Omental fat pad (tissue), 4 donors: ENCODE data around the gene IGFLR1. TPM values are rescaled to one million over a fixed set of nuclear protein-coding genes. Genes with fewer than 3 reads are reported as not detected.

Source experiments
- ATAC-seq: fragments of 150-250 bp; one replicate; pipeline ENCODE4 v1.9.1; 2016; ENCODE audit warnings: mild to moderate bottlenecking, moderate library complexity; ENCODE audit not compliant: low FRiP score
- DNase-seq: peaks from one replicate; pipeline ENCODE4 v3.0.0-alpha.2; 2019; ENCODE audit warnings: low spot score
- total RNA-seq, 4 donors: library from RNA; depleted of rRNA; stranded (reverse); fragments of >200 nt; gene quantifications; one replicate each; pipeline ENCODE4 v1.1.0, GENCODE V29; 2016
- TF ChIP-seq, protein P1 (sequence below), 3 donors: fragments of 450-650 bp; IDR thresholded peaks; one replicate each; pipeline ENCODE4 v1.5.1; 2016 to 2017; ENCODE audit warnings: antibody characterized with exemption in 3 of 3, mild to moderate bottlenecking in 3 of 3, moderate library complexity in 2 of 3

Gene IGFLR1
- total RNA-seq, 4 donors from 2014 or later: 5.8 to 14.8 (median 10.1) TPM

DNA sequence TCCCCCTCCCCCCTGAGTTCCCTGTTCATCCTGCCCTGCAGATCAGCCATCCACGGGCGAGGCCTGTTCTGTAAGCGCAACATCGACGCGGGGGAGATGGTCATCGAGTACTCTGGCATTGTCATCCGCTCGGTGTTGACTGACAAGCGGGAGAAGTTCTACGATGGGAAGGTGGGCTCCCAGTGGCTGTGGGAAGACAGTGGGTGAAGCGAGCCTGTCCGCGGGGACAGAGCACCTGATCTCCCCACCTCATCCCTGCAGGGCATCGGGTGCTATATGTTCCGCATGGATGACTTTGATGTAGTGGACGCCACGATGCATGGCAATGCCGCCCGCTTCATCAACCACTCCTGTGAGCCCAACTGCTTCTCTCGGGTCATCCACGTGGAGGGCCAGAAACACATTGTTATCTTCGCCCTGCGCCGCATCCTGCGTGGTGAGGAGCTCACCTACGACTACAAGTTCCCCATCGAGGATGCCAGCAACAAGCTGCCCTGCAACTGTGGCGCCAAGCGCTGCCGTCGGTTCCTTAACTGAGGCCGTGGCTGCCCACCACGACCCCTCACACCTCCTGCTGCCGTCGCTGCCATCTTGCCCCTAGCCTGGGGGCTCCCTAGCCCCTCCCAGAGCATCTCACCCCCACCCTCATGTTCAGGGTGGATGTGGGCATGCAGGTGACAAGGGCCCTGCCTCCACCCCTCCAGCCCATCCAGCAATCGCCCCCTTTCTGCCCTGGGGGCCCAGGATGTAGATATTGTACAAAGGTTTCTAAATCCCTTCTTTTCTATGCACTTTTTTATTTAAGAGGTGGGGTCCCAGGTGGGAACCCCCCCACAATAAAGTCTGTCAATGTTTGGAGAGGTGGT lies 4.0 kb downstream of the IGFLR1 start:
- no peak for ATAC-seq
- no peak for DNase-seq
- TF ChIP-seq, protein P1, sequence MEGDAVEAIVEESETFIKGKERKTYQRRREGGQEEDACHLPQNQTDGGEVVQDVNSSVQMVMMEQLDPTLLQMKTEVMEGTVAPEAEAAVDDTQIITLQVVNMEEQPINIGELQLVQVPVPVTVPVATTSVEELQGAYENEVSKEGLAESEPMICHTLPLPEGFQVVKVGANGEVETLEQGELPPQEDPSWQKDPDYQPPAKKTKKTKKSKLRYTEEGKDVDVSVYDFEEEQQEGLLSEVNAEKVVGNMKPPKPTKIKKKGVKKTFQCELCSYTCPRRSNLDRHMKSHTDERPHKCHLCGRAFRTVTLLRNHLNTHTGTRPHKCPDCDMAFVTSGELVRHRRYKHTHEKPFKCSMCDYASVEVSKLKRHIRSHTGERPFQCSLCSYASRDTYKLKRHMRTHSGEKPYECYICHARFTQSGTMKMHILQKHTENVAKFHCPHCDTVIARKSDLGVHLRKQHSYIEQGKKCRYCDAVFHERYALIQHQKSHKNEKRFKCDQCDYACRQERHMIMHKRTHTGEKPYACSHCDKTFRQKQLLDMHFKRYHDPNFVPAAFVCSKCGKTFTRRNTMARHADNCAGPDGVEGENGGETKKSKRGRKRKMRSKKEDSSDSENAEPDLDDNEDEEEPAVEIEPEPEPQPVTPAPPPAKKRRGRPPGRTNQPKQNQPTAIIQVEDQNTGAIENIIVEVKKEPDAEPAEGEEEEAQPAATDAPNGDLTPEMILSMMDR (IDR thresholded peaks at IDR 0.05): no peak

DNA sequence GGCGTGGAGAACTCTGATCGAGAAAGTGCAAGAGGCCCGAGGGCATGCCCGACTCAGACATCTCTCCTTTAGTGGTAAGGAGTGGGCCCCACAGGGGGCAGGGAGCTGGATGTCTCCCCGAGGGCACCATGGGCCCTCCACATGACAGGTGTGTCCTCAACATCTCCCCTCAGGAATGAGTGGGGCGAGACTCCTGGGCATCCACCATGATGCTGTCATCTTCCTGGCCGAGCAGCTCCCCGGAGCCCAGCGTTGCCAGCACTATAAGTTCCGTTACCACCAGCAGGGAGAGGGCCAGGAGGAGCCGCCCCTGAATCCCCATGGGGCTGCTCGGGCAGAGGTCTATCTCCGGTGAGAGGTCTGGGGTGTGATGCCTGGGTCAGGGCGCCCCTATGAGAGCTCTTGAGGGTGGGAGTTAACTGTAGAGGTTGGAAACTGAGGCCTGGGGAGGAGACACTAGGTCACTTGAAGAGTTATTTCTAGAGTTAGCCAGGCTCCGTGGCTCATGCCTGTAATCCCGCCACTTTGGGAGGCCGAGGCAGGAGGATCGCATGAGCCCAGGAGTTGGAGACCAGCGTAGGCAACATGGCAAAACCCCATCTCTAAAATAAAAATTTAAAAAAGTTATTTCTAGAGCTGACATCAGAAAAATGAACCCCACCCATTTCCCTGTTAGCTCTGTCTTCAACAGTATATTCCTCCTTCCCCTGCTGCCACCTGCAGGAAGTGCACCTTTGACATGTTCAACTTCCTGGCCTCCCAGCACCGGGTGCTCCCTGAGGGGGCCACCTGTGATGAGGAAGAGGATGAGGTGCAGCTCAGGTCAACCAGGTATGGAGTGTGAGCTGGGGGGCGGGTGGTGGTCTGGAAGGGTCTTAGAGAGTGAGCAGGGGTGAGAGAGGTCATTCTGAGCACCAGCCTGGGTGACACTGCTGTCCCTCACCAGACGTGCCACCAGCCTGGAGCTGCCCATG lies 5.1 kb downstream of the IGFLR1 start:
- ATAC-seq (no peak), DNase-seq (no peak)
- TF ChIP-seq, protein P1 (IDR thresholded peaks at IDR 0.05): no peak

DNA sequence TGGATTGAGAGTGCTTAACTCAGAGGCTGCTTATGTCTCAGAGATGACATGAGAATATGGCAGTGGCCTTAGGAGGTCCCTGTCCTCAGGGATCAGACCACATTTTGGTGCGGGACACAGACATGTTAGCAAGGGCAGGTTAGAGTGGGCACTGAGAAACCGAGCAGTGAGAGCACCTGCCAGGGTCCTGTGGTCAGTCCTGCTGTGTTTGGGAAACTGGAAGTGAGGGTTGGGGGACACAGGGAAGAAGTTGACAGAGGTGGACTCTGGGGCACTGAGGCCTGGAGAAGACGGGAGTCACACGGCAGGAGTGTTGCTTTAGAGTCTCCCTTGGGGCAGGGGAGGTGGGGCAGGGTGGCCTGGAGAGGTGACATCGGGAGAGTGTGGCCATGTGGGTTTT lies 7.4 kb downstream of the IGFLR1 start:
- ATAC-seq (no peak), DNase-seq (no peak)
- TF ChIP-seq, protein P1 (IDR thresholded peaks at IDR 0.05): no peak

DNA sequence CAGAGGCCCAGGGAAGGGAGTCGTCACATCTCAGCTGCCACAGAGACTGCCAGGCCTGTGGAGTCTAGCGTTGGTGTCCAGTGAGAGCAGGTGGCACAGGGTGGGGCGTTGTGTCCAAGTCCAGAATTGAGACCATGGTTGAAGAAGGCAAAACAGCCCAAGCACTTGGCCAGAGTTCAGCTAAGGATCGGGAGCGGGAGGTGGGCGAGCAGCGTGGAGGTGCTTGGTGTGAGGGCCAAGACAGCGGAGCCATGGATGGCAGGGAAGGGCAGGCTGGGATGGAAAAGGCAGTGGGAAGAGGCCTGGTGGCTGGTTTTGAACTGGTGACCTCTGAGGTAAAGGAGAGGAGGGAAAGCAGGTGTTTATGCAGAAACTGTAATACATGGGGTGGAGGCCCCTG lies 8.0 kb downstream of the IGFLR1 start:
- ATAC-seq (no peak), DNase-seq (no peak)
- TF ChIP-seq, protein P1 (IDR thresholded peaks at IDR 0.05): no peak

DNA sequence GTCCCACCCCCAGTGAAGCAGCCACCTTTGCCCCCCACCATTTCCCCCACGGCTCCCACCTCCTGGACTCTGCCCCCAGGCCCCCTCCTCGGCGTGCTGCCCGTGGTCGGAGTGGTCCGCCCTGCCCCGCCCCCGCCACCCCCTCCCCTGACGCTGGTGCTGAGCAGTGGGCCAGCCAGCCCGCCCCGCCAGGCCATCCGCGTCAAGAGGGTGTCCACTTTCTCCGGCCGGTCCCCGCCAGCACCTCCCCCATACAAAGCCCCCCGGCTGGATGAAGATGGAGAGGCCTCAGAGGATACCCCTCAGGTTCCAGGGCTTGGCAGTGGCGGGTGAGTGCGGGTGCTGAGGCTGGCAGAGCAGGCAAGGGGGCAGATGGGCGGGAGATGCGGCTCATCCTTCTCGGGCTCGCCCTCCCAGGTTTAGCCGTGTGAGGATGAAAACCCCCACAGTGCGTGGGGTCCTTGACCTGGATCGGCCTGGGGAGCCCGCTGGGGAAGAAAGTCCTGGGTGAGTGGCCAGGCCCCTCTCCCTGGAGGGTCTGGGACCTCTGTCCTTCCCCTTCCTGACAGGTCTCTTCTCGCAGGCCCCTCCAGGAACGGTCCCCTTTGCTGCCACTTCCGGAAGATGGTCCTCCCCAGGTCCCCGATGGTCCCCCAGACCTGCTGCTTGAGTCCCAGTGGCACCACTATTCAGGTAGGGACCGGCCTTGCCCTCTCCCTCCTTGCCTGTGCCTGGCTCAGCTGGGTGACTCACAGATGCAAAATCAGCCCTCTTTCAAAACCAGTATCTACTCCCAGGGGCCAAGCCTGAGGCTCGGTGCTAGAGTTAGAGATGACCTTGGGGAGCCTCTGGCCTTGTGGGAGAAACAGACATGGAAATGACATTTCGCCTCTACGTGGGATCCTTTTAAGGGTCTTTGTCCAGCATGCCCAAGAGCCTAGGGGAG lies 8.8 kb downstream of the IGFLR1 start:
- DNase-seq (no peak), ATAC-seq (no peak)
- TF ChIP-seq, protein P1 (IDR thresholded peaks at IDR 0.05): no peak

DNA sequence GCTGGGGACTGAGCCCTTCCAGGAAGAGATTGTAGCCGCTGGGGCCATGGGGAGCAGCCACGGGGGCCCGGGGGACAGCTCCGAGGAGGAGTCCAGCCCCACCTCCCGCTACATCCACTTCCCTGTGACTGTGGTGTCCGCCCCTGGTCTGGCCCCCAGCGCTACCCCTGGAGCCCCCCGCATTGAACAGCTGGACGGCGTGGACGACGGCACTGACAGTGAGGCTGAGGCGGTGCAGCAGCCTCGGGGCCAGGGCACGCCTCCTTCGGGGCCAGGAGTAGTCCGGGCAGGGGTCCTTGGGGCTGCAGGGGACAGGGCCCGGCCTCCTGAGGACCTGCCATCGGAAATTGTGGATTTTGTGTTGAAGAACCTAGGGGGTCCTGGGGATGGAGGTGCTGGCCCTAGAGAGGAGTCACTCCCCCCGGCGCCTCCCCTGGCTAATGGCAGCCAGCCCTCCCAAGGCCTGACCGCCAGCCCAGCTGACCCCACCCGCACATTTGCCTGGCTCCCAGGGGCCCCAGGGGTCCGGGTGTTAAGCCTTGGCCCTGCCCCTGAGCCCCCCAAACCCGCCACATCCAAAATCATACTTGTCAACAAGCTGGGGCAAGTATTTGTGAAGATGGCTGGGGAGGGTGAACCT lies 9.6 kb downstream of the IGFLR1 start:
- DNase-seq: no peak
- TF ChIP-seq, protein P1 (IDR thresholded peaks at IDR 0.05): no peak
- no peak for ATAC-seq
